22Rv1 (cell line): ENCODE measurements around the gene ATAT1.

Experiments
- ZFX ChIP-seq: fragments of 450-650 bp; IDR thresholded peaks from 2 replicates; pipeline ENCODE4 v1.6.1; 2017; ENCODE audit warnings: antibody characterized with exemption, borderline replicate concordance
- TF ChIP-seq, protein P1 (sequence below): fragments of 450-650 bp; IDR thresholded peaks from 2 replicates; pipeline ENCODE4 v1.5.1; 2017; ENCODE audit warnings: mild to moderate bottlenecking

DNA sequence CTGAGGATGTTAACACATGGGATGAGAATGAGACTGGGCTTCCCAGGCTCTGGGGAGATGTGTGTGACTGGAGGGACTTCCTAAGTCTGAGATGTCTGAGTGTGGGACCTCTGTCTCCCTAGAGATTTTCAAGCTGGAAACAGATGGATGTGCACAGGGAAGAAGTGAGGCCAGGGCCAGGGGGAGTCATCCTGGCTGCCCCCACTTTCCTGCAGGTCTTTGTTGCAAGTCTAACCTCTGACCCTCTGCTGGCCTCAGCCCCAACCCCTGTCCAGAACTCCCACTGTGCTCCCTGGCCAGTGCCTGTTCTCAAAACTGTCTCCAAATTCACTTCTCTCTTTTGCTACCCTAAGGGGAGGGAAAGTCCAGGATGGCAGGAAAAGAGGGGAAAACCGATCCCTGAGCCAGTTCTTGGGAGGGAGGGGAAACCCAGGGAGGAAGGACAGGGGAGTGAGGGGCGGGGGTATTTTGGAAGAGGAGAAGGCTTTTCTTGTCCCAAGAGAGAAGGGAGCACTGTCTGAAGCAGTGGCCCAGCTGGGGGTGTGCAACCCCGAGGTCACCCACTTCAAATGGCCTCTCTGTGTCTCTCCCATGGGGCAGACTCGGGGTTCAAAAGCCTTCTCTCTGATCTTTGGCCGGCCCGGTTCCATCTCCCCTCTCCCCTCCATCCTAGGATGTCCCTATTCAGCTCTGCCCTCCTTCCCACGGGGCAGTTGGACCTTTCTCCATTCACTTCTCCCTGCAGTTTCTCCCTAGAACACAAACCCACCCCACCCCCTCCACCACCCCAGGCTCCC, 56.7 kb downstream of the ATAT1 start:
- TF ChIP-seq, protein P1, sequence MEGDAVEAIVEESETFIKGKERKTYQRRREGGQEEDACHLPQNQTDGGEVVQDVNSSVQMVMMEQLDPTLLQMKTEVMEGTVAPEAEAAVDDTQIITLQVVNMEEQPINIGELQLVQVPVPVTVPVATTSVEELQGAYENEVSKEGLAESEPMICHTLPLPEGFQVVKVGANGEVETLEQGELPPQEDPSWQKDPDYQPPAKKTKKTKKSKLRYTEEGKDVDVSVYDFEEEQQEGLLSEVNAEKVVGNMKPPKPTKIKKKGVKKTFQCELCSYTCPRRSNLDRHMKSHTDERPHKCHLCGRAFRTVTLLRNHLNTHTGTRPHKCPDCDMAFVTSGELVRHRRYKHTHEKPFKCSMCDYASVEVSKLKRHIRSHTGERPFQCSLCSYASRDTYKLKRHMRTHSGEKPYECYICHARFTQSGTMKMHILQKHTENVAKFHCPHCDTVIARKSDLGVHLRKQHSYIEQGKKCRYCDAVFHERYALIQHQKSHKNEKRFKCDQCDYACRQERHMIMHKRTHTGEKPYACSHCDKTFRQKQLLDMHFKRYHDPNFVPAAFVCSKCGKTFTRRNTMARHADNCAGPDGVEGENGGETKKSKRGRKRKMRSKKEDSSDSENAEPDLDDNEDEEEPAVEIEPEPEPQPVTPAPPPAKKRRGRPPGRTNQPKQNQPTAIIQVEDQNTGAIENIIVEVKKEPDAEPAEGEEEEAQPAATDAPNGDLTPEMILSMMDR: no peak
- TF ChIP-seq ZFX: no peak
